AG04449 (cell line): Measurements from ENCODE around the gene L1CAM.

ENCODE experiments used
- CTCF ChIA-PET: fragments of 350-600 bp; formaldehyde crosslinking; extraction: SDS; loops from one replicate; lab custom pipeline; 2021; ENCODE audit warnings: antibody characterized with exemption; lab: Yijun Ruan, JAX
- POLR2A ChIA-PET: fragments of 400-600, 350-600 bp; formaldehyde crosslinking; extraction: SDS; loops from one replicate; lab custom pipeline; 2020; ENCODE audit warnings: antibody characterized with exemption, inconsistent platforms; lab: Yijun Ruan, JAX
- DNase-seq: peaks from one replicate; pipeline ENCODE4 v3.0.0-alpha.2; 2010; ENCODE audit warnings: low read depth, low spot score
- H3K4me3 ChIP-seq: 2 replicates; pipeline ENCODE4 v1.5.1; 2011; ENCODE audit warnings: low read depth, mild to moderate bottlenecking, control low read depth, low read length
- CTCF ChIP-seq: IDR thresholded peaks from one replicate; pipeline ENCODE4 v1.5.1; 2011; ENCODE audit warnings: mild to moderate bottlenecking, moderate library complexity, low read length, control low read depth, inconsistent platforms; ENCODE audit not compliant: insufficient read depth; ENCODE audit errors: missing control alignments

Gene L1CAM

GRCh38 chrX:153885968-153886903, at the start of gene L1CAM:
Gene L1CAM, minus strand, starts transcription at chrX:153886173. Its CDS starts 10,337 bp downstream, at chrX:153875836.
- POLR2A ChIA-PET: no interaction called here
- H3K4me3 ChIP-seq: no peak within 1 kb of the TSS
- CTCF ChIA-PET: no interaction called here
- TF ChIP-seq CTCF: no peak
- no peak for DNase-seq

- CTCF ChIA-PET: interaction anchor here (0.8 to 4.8 kb wide), 4 partner anchors 11 to 15 kb away, joined by 3 to 53 read pairs (median 14); no protein-coding TSS in a partner anchor
- peak overlapping the region; percentile 49 for H3K4me3 ChIP-seq
- POLR2A ChIA-PET: interaction anchor here (2.1 kb wide), 1 partner anchor 141 kb away, joined by 8 read pairs; the partner anchor contains the start of genes IDH3G and SSR4
- TF ChIP-seq CTCF: no peak
- DNase-seq: no peak
Measured at GRCh38 chrX:153935326-153935851, 49.4 kb upstream of the L1CAM start.

- peak within 1 kb of the TSS; percentile 68 for H3K4me3 ChIP-seq
- ChIA-PET POLR2A (interaction anchor here (2.1 kb wide), 1 partner anchor 140 kb away, joined by 8 read pairs; the partner anchor contains the start of genes IDH3G and SSR4), CTCF (interaction anchor here (0.8 to 3.4 kb wide), 4 partner anchors 12 to 174 kb away, joined by 3 to 24 read pairs (median 4); no protein-coding TSS in a partner anchor)
- no peak for TF ChIP-seq CTCF
- DNase-seq: no peak
Measured at GRCh38 chrX:153934762-153935325, 48.9 kb upstream of the L1CAM start, which contains the start of gene NAA10. Gene NAA10, minus strand, starts transcription at chrX:153935037. Its CDS starts 133 bp downstream, at chrX:153934904.

- ChIA-PET CTCF (interaction anchor here (0.8 to 3.4 kb wide), 4 partner anchors 11 to 174 kb away, joined by 3 to 24 read pairs (median 4); no protein-coding TSS in a partner anchor), POLR2A (interaction anchor here (0.8 to 2.1 kb wide), 3 partner anchors 9 to 140 kb away, joined by 3 to 8 read pairs (median 3); partner anchors contain the start of genes IDH3G and SSR4)
- DNase-seq: no peak
- H3K4me3 ChIP-seq: peak overlapping the region; percentile 68
- no peak for TF ChIP-seq CTCF
Measured at GRCh38 chrX:153934148-153934761, 48.3 kb upstream of the L1CAM start.

- H3K4me3 ChIP-seq: peak overlapping the region; percentile 68
- no peak for TF ChIP-seq CTCF
- DNase-seq: no peak
- ChIA-PET POLR2A (interaction anchor here (0.8 to 2.1 kb wide), 3 partner anchors 8 to 139 kb away, joined by 3 to 8 read pairs (median 3); partner anchors contain the start of genes IDH3G and SSR4), CTCF (interaction anchor here (0.8 to 3.4 kb wide), 3 partner anchors 11 to 173 kb away, joined by 3 to 24 read pairs (median 4); no protein-coding TSS in a partner anchor)
Measured at GRCh38 chrX:153933748-153934147, 47.8 kb upstream of the L1CAM start.
